A673 (cell line): ENCODE data around the gene EIF2S1. TPM values are rescaled to one million over a fixed set of nuclear protein-coding genes. Genes with fewer than 3 reads are reported as not detected.
"Not testable (repeated sequence)": the region's sequence is repeated elsewhere in the genome, so short reads cannot be mapped to it uniquely, and the experiment has no call there.

ENCODE experiments used
- BruUV-seq: library from RNA; stranded (reverse); fragments of 400-500 nt; replicated peaks from 2 replicates; lab custom pipeline; 2021; lab: Mats Ljungman, UMichigan
- CTCF ChIA-PET: fragments of 300-600 bp; sonication (Branson Sonifier 250); formaldehyde crosslinking; loops from one replicate; lab custom pipeline; 2022; ENCODE audit warnings: antibody characterized with exemption; lab: Charles Lee
- POLR2A ChIA-PET: fragments of 300-600 bp; sonication (Branson Sonifier 250); formaldehyde crosslinking; loops from one replicate; lab custom pipeline; 2022; ENCODE audit warnings: antibody characterized with exemption; ENCODE audit not compliant: low non-redundant PET; lab: Charles Lee
- DNase-seq: peaks from one replicate; pipeline ENCODE4 v3.0.0-alpha.2; 2015; ENCODE audit warnings: low spot score
- H3K27ac ChIP-seq: fragments of 200-600 bp; sonication (generic); 2 replicates; pipeline ENCODE4 v1.5.1; 2016; ENCODE audit warnings: mixed run types, low read depth, mild to moderate bottlenecking, mixed read lengths, antibody characterized with exemption, low read length; ENCODE audit not compliant: poor library complexity, severe bottlenecking
- H3K27me3 ChIP-seq: fragments of 200-600 bp; sonication (generic); replicated peaks from 2 replicates; pipeline ENCODE4 v1.6.1; 2017; ENCODE audit warnings: mixed run types, low read depth, mild to moderate bottlenecking, mixed read lengths, antibody characterized with exemption, low read length; ENCODE audit not compliant: insufficient read depth, poor library complexity
- H3K36me3 ChIP-seq: fragments of 200-600 bp; sonication (generic); 2 replicates; pipeline ENCODE4 v1.6.1; 2016; ENCODE audit warnings: mixed run types, mild to moderate bottlenecking, mixed read lengths, antibody characterized with exemption, low read length; ENCODE audit not compliant: insufficient read depth, poor library complexity, severe bottlenecking
- H3K4me1 ChIP-seq: fragments of 200-600 bp; sonication (generic); 2 replicates; pipeline ENCODE4 v1.6.1; 2017; ENCODE audit warnings: mixed run types, mild to moderate bottlenecking, mixed read lengths, antibody characterized with exemption, low read length; ENCODE audit not compliant: insufficient read depth, poor library complexity, severe bottlenecking
- H3K4me3 ChIP-seq: fragments of 200-600 bp; sonication (generic); 2 replicates; pipeline ENCODE4 v1.5.1; 2016; ENCODE audit warnings: low read depth, mixed run types, mild to moderate bottlenecking, mixed read lengths, low read length; ENCODE audit not compliant: poor library complexity, severe bottlenecking
- H3K9me3 ChIP-seq: fragments of 200-600 bp; sonication (generic); 2 replicates; pipeline ENCODE4 v1.6.1; 2016; ENCODE audit warnings: mixed run types, low read depth, mild to moderate bottlenecking, mixed read lengths, antibody characterized with exemption, low read length; ENCODE audit not compliant: poor library complexity, severe bottlenecking
- EZH2 ChIP-seq: fragments of 200-600 bp; sonication (generic); IDR thresholded peaks from 2 replicates; pipeline ENCODE4 v1.6.1; 2017; ENCODE audit warnings: borderline replicate concordance, low read depth, mild to moderate bottlenecking, mixed read lengths, antibody characterized with exemption, low read length; ENCODE audit not compliant: poor library complexity, severe bottlenecking
- intact Hi-C: fragments of 100-400 bp; cut with micrococcal nuclease; formaldehyde crosslinking; loops from one replicate; pipeline ENCODE4 v1.10.0; 2022; ENCODE audit not compliant: unreplicated experiment
- total RNA-seq: library from RNA; stranded (reverse); gene quantifications from 2 replicates; pipeline ENCODE4 v1.2.3, GENCODE V29; 2021
- TF ChIP-seq, protein P1 (sequence below): fragments of 300-800, 200-600 bp; sonication (generic); conservative IDR thresholded peaks from 2 replicates; pipeline ENCODE4 v1.5.1; 2017; ENCODE audit warnings: low read depth, mild to moderate bottlenecking, antibody characterized with exemption, low read length, moderate library complexity, mixed read lengths

EIF2S1 gene
- total RNA-seq, 1 experiment from 2014 or later, result 302 TPM

DNA sequence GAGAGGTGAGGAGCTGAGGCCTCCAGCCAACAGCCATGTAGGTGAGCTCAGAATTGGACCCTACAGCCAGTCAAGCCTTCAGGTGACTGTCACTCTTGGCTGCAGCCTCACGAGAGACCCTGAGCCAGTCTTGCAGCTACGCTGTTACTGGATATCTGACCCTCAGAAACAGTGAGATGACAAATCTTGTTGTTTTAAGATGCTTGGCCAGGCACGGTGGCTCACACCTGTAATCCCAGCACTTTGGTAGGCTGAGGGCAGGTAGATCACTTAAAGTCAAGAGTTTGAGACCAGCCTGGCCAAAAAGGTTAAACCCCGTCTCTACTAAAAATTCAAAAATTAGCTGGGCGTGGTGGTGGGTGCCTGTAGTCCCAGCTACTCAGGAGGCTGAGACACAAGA is 45.6 kb downstream of the EIF2S1 start:
- ChIA-PET POLR2A (no interaction called here), CTCF (interaction anchor here (0.7 kb wide), 1 partner anchor 57 kb away, joined by 3 read pairs; no protein-coding TSS in a partner anchor)
- DNase-seq, result no peak
- Histone ChIP-seq H3K4me1 (no peaks in the 10 kb centered on the region), H3K9me3 (no peaks in the 10 kb centered on the region), H3K27ac (no peak overlapping the region), H3K4me3 (no peak overlapping the region), H3K27me3 (no peaks in the 10 kb centered on the region), H3K36me3 (no peaks in the 10 kb centered on the region)
- TF ChIP-seq, protein P1, sequence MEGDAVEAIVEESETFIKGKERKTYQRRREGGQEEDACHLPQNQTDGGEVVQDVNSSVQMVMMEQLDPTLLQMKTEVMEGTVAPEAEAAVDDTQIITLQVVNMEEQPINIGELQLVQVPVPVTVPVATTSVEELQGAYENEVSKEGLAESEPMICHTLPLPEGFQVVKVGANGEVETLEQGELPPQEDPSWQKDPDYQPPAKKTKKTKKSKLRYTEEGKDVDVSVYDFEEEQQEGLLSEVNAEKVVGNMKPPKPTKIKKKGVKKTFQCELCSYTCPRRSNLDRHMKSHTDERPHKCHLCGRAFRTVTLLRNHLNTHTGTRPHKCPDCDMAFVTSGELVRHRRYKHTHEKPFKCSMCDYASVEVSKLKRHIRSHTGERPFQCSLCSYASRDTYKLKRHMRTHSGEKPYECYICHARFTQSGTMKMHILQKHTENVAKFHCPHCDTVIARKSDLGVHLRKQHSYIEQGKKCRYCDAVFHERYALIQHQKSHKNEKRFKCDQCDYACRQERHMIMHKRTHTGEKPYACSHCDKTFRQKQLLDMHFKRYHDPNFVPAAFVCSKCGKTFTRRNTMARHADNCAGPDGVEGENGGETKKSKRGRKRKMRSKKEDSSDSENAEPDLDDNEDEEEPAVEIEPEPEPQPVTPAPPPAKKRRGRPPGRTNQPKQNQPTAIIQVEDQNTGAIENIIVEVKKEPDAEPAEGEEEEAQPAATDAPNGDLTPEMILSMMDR, result no peak
- TF ChIP-seq EZH2, result no peak
- no TSS peak for BruUV-seq
- intact Hi-C loops, result no loop called here

GRCh38 chr14:67408122-67408801 is 48.1 kb downstream of the EIF2S1 start:
- BruUV-seq, H3K27ac ChIP-seq, H3K36me3 ChIP-seq, H3K27me3 ChIP-seq, intact Hi-C loops, H3K4me3 ChIP-seq, CTCF ChIA-PET, H3K4me1 ChIP-seq, H3K9me3 ChIP-seq: not testable (repeated sequence)
- peak; percentile 30 for DNase-seq
- POLR2A ChIA-PET, result interaction anchor here (0.6 kb wide), 1 partner anchor 277 kb away, joined by 3 read pairs; no protein-coding TSS in a partner anchor

DNA sequence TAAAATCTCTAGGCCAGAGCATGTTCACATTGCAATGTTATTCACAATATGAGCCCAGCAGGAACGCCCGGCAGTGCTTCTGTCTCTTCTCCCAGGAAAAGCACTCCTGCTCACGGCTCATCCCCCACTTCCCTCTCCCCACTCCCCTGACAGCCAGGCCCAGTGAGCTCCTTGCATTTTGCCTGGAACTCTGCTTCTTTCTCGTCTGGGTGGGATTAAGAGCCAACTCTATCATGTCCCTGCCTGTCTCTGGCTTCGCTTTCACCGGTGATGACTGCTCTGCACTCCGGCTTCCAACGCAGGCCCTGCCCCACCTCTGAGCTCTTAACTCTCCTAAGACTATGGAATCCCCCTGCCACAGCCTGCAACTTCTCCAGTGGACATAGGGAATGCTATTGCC is 49.3 kb downstream of the EIF2S1 start:
- POLR2A ChIA-PET, result interaction anchor here (0.6 kb wide), 1 partner anchor 30 kb away, joined by 6 read pairs; no protein-coding TSS in a partner anchor
- H3K27ac ChIP-seq, result no peak overlapping the region
- no peak for TF ChIP-seq EZH2
- TF ChIP-seq, protein P1, result no peak

DNA sequence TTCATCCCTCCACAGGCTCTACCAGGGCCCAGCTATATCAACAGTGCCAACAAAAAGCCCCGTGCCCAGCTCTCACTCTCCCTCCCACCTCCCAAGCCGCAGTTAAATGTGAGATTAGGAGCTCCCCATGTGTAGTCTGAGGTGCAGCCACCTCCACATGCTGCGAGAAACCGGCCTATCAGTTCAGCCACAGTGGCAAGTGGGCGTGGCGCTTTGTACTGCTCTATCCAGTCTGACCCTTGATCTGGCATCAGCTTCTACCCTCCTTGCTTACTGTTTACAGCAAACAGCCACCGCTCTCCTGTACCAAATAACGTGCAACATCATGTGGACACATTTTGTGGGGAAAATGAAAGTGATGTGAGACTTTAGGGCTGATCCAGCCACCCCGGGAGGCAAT is 50.2 kb downstream of the EIF2S1 start:
- intact Hi-C loops, result no loop called here
- TF ChIP-seq, protein P1, result no peak
- TF ChIP-seq EZH2, result no peak
- Histone ChIP-seq H3K4me1 (no peaks in the 10 kb centered on the region), H3K9me3 (no peaks in the 10 kb centered on the region), H3K4me3 (no peak overlapping the region), H3K27ac (no peak overlapping the region), H3K36me3 (no peaks in the 10 kb centered on the region), H3K27me3 (no peaks in the 10 kb centered on the region)
- DNase-seq, result no peak
- BruUV-seq, result no TSS peak
- CTCF ChIA-PET, result no interaction called here
- POLR2A ChIA-PET, result no interaction called here

More for the DNA sequence above, 49.3 kb downstream of the EIF2S1 start:
- Histone ChIP-seq H3K9me3 (no peaks in the 10 kb centered on the region), H3K27me3 (no peaks in the 10 kb centered on the region), H3K4me1 (no peaks in the 10 kb centered on the region), H3K36me3 (no peaks in the 10 kb centered on the region), H3K4me3 (no peak overlapping the region)
- CTCF ChIA-PET, result no interaction called here
- intact Hi-C loops, result no loop called here
- no peak for DNase-seq
- no TSS peak for BruUV-seq
